H9 (cell line): ENCODE measurements around the gene CDC42. TPM values are rescaled to one million over a fixed set of nuclear protein-coding genes. Genes with fewer than 3 reads are reported as not detected.
A peak's percentile ranks its signal among the peaks of the same experiment; 100 is the strongest.

ENCODE experiments used
- DNase-seq: peaks from one replicate; pipeline ENCODE4 v3.0.0-alpha.2; 2017
- H2AFZ ChIP-seq: one replicate; pipeline ENCODE4 v1.6.1; 2013; ENCODE audit warnings: mild to moderate bottlenecking, low read length, control low read depth, moderate library complexity
- H2AK5ac ChIP-seq: 2 replicates; pipeline ENCODE4 v1.6.1; 2013; ENCODE audit warnings: low read length, control low read depth, mixed read lengths; ENCODE audit not compliant: insufficient read length
- H2BK120ac ChIP-seq: one replicate; pipeline ENCODE4 v1.6.1; 2013; ENCODE audit warnings: low read depth, mild to moderate bottlenecking, low read length, control low read depth, inconsistent platforms; ENCODE audit not compliant: poor library complexity, severe bottlenecking
- H2BK12ac ChIP-seq: 2 replicates; pipeline ENCODE4 v1.6.1; 2013; ENCODE audit warnings: low read length, control low read depth, mixed read lengths, low read depth; ENCODE audit not compliant: insufficient read length
- H2BK15ac ChIP-seq: 2 replicates; pipeline ENCODE4 v1.6.1; 2013; ENCODE audit warnings: low read depth, low read length, control low read depth
- H2BK20ac ChIP-seq: one replicate; pipeline ENCODE4 v1.6.1; 2013; ENCODE audit warnings: low read depth, mild to moderate bottlenecking, low read length, control low read depth, inconsistent platforms; ENCODE audit not compliant: poor library complexity, severe bottlenecking
- H2BK5ac ChIP-seq: 2 replicates; pipeline ENCODE4 v1.6.1; 2013; ENCODE audit warnings: low read length, control low read depth, mixed read lengths; ENCODE audit not compliant: insufficient read length
- H3K14ac ChIP-seq: 2 replicates; pipeline ENCODE4 v1.6.1; 2013; ENCODE audit warnings: low read length, control low read depth; ENCODE audit not compliant: insufficient read depth
- H3K18ac ChIP-seq: 2 replicates; pipeline ENCODE4 v1.6.1; 2013; ENCODE audit warnings: low read depth, mild to moderate bottlenecking, mixed read lengths, low read length, control low read depth; ENCODE audit not compliant: insufficient read length
- H3K23ac ChIP-seq: 2 replicates; pipeline ENCODE4 v1.6.1; 2013; ENCODE audit warnings: low read length, control low read depth, mixed read lengths, low read depth; ENCODE audit not compliant: insufficient read length
- H3K23me2 ChIP-seq: 2 replicates; pipeline ENCODE4 v1.6.1; 2013; ENCODE audit warnings: low read depth, mild to moderate bottlenecking, mixed read lengths, low read length, control low read depth; ENCODE audit not compliant: insufficient read length, poor library complexity, severe bottlenecking
- H3K27ac ChIP-seq: 2 replicates; pipeline ENCODE4 v1.5.1; 2013; ENCODE audit warnings: low read length, control low read depth, mixed read lengths, low read depth; ENCODE audit not compliant: insufficient read length
- H3K27me3 ChIP-seq: 2 replicates; pipeline ENCODE4 v1.6.1; 2013; ENCODE audit warnings: low read length, control low read depth, inconsistent platforms; ENCODE audit not compliant: insufficient read depth
- H3K4ac ChIP-seq: 2 replicates; pipeline ENCODE4 v1.6.1; 2013; ENCODE audit warnings: low read depth, mild to moderate bottlenecking, control low read depth, inconsistent platforms, low read length, moderate library complexity
- H3K4me1 ChIP-seq: 2 replicates; pipeline ENCODE4 v1.6.1; 2013; ENCODE audit warnings: low read length, control low read depth, inconsistent platforms; ENCODE audit not compliant: insufficient read depth
- H3K4me2 ChIP-seq: 2 replicates; pipeline ENCODE4 v1.6.1; 2013; ENCODE audit warnings: low read length, control low read depth, mixed read lengths; ENCODE audit not compliant: insufficient read length, insufficient read depth
- H3K56ac ChIP-seq: 2 replicates; pipeline ENCODE4 v1.6.1; 2013; ENCODE audit warnings: low read depth, mild to moderate bottlenecking, mixed read lengths, low read length, control low read depth; ENCODE audit not compliant: insufficient read length
- H3K79me1 ChIP-seq: 2 replicates; pipeline ENCODE4 v1.6.1; 2013; ENCODE audit warnings: low read depth, mild to moderate bottlenecking, moderate library complexity, low read length, control low read depth, inconsistent platforms; ENCODE audit not compliant: insufficient read depth, poor library complexity, severe bottlenecking
- H3K79me2 ChIP-seq: 2 replicates; pipeline ENCODE4 v1.6.1; 2013; ENCODE audit warnings: low read length, control low read depth, inconsistent platforms; ENCODE audit not compliant: insufficient read depth
- H3K9ac ChIP-seq: 2 replicates; pipeline ENCODE4 v1.6.1; 2013; ENCODE audit warnings: low read length, control low read depth, mixed read lengths; ENCODE audit not compliant: insufficient read length; ENCODE audit errors: extremely low read depth
- H3K9me3 ChIP-seq: one replicate; pipeline ENCODE4 v1.6.1; 2013; ENCODE audit warnings: low read depth, low read length, inconsistent platforms; ENCODE audit not compliant: control insufficient read depth
- H3T11ph ChIP-seq: one replicate; pipeline ENCODE4 v1.6.1; 2013; ENCODE audit warnings: mild to moderate bottlenecking, low read length, control low read depth, inconsistent platforms
- H4K20me1 ChIP-seq: one replicate; pipeline ENCODE4 v1.6.1; 2013; ENCODE audit not compliant: control insufficient read depth, insufficient read length, insufficient read depth
- H4K5ac ChIP-seq: 2 replicates; pipeline ENCODE4 v1.6.1; 2013; ENCODE audit warnings: low read depth, mild to moderate bottlenecking, mixed read lengths, low read length, control low read depth; ENCODE audit not compliant: insufficient read length
- H4K8ac ChIP-seq: replicated peaks from 2 replicates; pipeline ENCODE4 v1.6.1; 2013; ENCODE audit warnings: low read length, control low read depth, mixed read lengths, low read depth; ENCODE audit not compliant: insufficient read length
- H4K91ac ChIP-seq: 2 replicates; pipeline ENCODE4 v1.6.1; 2013; ENCODE audit warnings: low read depth, mild to moderate bottlenecking, moderate library complexity, mixed read lengths, low read length, control low read depth; ENCODE audit not compliant: insufficient read length
- H3K27ac Mint-ChIP-seq, 3 experiments: 2 replicates in 2 of 3; 3 replicates in 1 of 3; pipeline ENCODE4 v1.8.0; 2020 to 2021; ENCODE audit warnings: mixed read lengths in 3 of 3, mild to moderate bottlenecking in 1 of 3, moderate library complexity in 1 of 3
- H3K27me3 Mint-ChIP-seq: 2 replicates; pipeline ENCODE4 v1.8.0; 2021; ENCODE audit warnings: low read depth, mild to moderate bottlenecking, moderate library complexity, mixed read lengths
- H3K36me3 Mint-ChIP-seq, 3 experiments: 2 replicates in 2 of 3; 3 replicates in 1 of 3; pipeline ENCODE4 v1.8.0; 2020 to 2021; ENCODE audit warnings: low read depth in 3 of 3, mixed read lengths in 3 of 3; ENCODE audit not compliant: insufficient read depth in 1 of 3
- H3K4me1 Mint-ChIP-seq, 2 experiments: 2 replicates each; pipeline ENCODE4 v1.8.0; 2020; ENCODE audit warnings: mixed read lengths in 2 of 2
- H3K4me3 Mint-ChIP-seq, 2 experiments: 2 replicates in 1 of 2; 3 replicates in 1 of 2; pipeline ENCODE4 v1.8.0; 2020 to 2021; ENCODE audit warnings: mild to moderate bottlenecking in 2 of 2, mixed read lengths in 2 of 2, moderate library complexity in 1 of 2
- H3K9me3 Mint-ChIP-seq, 2 experiments: 2 replicates in 1 of 2; 3 replicates in 1 of 2; pipeline ENCODE4 v1.8.0; 2020; ENCODE audit warnings: mild to moderate bottlenecking in 2 of 2, mixed read lengths in 2 of 2, moderate library complexity in 1 of 2
- CTCF ChIP-seq: fragments of 200-600 bp; sonication (generic); conservative IDR thresholded peaks from 3 replicates; pipeline ENCODE4 v1.8.0; 2021; ENCODE audit warnings: antibody characterized with exemption, mild to moderate bottlenecking
- WGBS: extraction: QIAGEN DNeasy Blood & Tissue Kit; methylation state at CpG from one replicate; pipeline ENCODE4 v1.1.7; 2013; ENCODE audit warnings: missing lambda C conversion rate, low lambda C conversion rate, mixed read lengths; ENCODE audit not compliant: insufficient read length; ENCODE audit errors: extremely low coverage; 5-methylcytosine and 5-hydroxymethylcytosine counted together
- total RNA-seq: library from RNA; stranded (reverse); gene quantifications from 2 replicates; pipeline ENCODE4 v1.2.1, GENCODE V29; 2021

CDC42 gene
- total RNA-seq, 1 experiment from 2014 or later: 197 TPM

GRCh38 chr1:22100168-22100567 lies 47.7 kb downstream of the CDC42 start:
- no peak overlapping the region for H3K14ac ChIP-seq
- no peak overlapping the region for H4K8ac ChIP-seq
- H4K20me1 ChIP-seq: no peaks in the 10 kb centered on the region
- no peaks in the 10 kb centered on the region for H3K27me3 ChIP-seq
- no peak overlapping the region for H3K4me2 ChIP-seq
- no peak overlapping the region for H3K9ac ChIP-seq
- no peak overlapping the region for H2BK15ac ChIP-seq
- peaks cover 0 to 36% (median 14%) of the 10 kb centered on the region in 3 experiments; a peak in 4 of 7 replicates for H3K36me3 Mint-ChIP-seq
- no peak overlapping the region for H3K4ac ChIP-seq
- H2BK20ac ChIP-seq: no peak overlapping the region
- no peak overlapping the region for H4K91ac ChIP-seq
- H3K18ac ChIP-seq: no peak overlapping the region
- H3K56ac ChIP-seq: no peak overlapping the region
- no peak overlapping the region for H3T11ph ChIP-seq
- H3K23me2 ChIP-seq: no peaks in the 10 kb centered on the region
- no peak overlapping the region for H2BK5ac ChIP-seq
- H3K79me2 ChIP-seq: peaks cover 1% of the 10 kb centered on the region; the same call in 1 of the 2 replicates
- H3K27me3 Mint-ChIP-seq: no peaks in the 10 kb centered on the region
- TF ChIP-seq CTCF: no peak
- H2BK120ac ChIP-seq: no peak overlapping the region
- no peak overlapping the region for H3K4me3 Mint-ChIP-seq
- no peak for DNase-seq
- H3K4me1 ChIP-seq: no peaks in the 10 kb centered on the region
- H2AFZ ChIP-seq: no peak overlapping the region
- H4K5ac ChIP-seq: no peak overlapping the region
- no peak overlapping the region for H2AK5ac ChIP-seq
- no peaks in the 10 kb centered on the region for H3K79me1 ChIP-seq
- H3K4me1 Mint-ChIP-seq: peaks cover 0 to 2% of the 10 kb centered on the region in 2 experiments; a peak in 1 of 4 replicates
- H2BK12ac ChIP-seq: no peak overlapping the region
- no peak overlapping the region for H3K27ac ChIP-seq
- peak overlapping the region in 1 of 3 experiments; percentile 40; a peak in 2 of 7 replicates for H3K27ac Mint-ChIP-seq
- WGBS: no CpG with 5 or more reads among the region's 3 CpGs
- no peaks in the 10 kb centered on the region for H3K9me3 Mint-ChIP-seq
- H3K9me3 ChIP-seq: no peaks in the 10 kb centered on the region
- H3K23ac ChIP-seq: no peak overlapping the region
